HG03108 (cell line): ENCODE data around the gene SLC6A4.
A peak's percentile ranks its signal among the peaks of the same experiment; 100 is the strongest.
"Not testable (repeated sequence)": the region's sequence is repeated elsewhere in the genome, so short reads cannot be mapped to it uniquely, and the experiment has no call there.

Source experiments
- ATAC-seq: cut with Tn5 transposase; IDR thresholded peaks from one replicate; pipeline ENCODE4 v1.9.1; 2021; ENCODE audit warnings: moderate library complexity; ENCODE audit not compliant: unreplicated experiment

Gene SLC6A4

GRCh38 chr17:30176855-30177254 is 58.6 kb downstream of the SLC6A4 start:
- ATAC-seq: no peak

- ATAC-seq: no peak
Observed at GRCh38 chr17:30174556-30174955, 60.9 kb downstream of the SLC6A4 start.

GRCh38 chr17:30173649-30174048 is 61.8 kb downstream of the SLC6A4 start:
- peak; percentile 88 for ATAC-seq

GRCh38 chr17:30172560-30172959 is 62.9 kb downstream of the SLC6A4 start:
- no peak for ATAC-seq

- no peak for ATAC-seq
Observed at GRCh38 chr17:30170415-30170987, 65.0 kb downstream of the SLC6A4 start.

- peak; percentile 44 for ATAC-seq
Observed at GRCh38 chr17:30165960-30166359, 69.5 kb downstream of the SLC6A4 start.

- no peak for ATAC-seq
Observed at GRCh38 chr17:30165147-30165546, 70.3 kb downstream of the SLC6A4 start.

GRCh38 chr17:30164531-30164930 is 71.0 kb downstream of the SLC6A4 start:
- ATAC-seq: no peak

GRCh38 chr17:30161601-30162000 is 73.9 kb downstream of the SLC6A4 start:
- ATAC-seq: no peak

- ATAC-seq: no peak
Observed at GRCh38 chr17:30160419-30161172, 74.9 kb downstream of the SLC6A4 start.

- no peak for ATAC-seq
Observed at GRCh38 chr17:30158896-30159625, 76.4 kb downstream of the SLC6A4 start.

- no peak for ATAC-seq
Observed at GRCh38 chr17:30155389-30155788, 80.1 kb downstream of the SLC6A4 start.

- ATAC-seq: no peak
Observed at GRCh38 chr17:30153463-30153862, 82.0 kb downstream of the SLC6A4 start.

- no peak for ATAC-seq
Observed at GRCh38 chr17:30151471-30151870, 84.0 kb downstream of the SLC6A4 start.

- ATAC-seq: no peak
Observed at GRCh38 chr17:30148376-30148775, 87.1 kb downstream of the SLC6A4 start.

GRCh38 chr17:30147860-30148259 is 87.6 kb downstream of the SLC6A4 start:
- ATAC-seq: not testable (repeated sequence)
